CD14-positive monocyte (primary cell): Measurements from ENCODE around the gene ASPA. TPM values are rescaled to one million over a fixed set of nuclear protein-coding genes. Genes with fewer than 3 reads are reported as not detected.

Source experiments
- DNase-seq, 3 donors: peaks; one replicate each; pipeline ENCODE4 v3.0.0-alpha.2; 2011 to 2022
- H2AFZ ChIP-seq: 2 replicates; pipeline ENCODE4 v1.6.0; 2012; ENCODE audit warnings: mild to moderate bottlenecking, low read depth, low read length, inconsistent platforms; ENCODE audit not compliant: insufficient read depth, poor library complexity, severe bottlenecking
- H3K27ac ChIP-seq, 2 donors: 1 replicate in 1 of 2; 2 replicates in 1 of 2; pipeline ENCODE4 v1.5.1; 2012 to 2013; ENCODE audit warnings: low read length in 2 of 2, control low read depth in 1 of 2, inconsistent platforms in 1 of 2, low read depth in 1 of 2, mild to moderate bottlenecking in 1 of 2
- H3K27me3 ChIP-seq, 2 donors: one replicate each; pipeline versions ENCODE4 v1.6.0 to v1.6.1; 2011 to 2013; ENCODE audit warnings: low read length in 2 of 2; ENCODE audit not compliant: control insufficient read depth in 2 of 2, insufficient read depth in 2 of 2
- H3K36me3 ChIP-seq, 2 donors: replicated peaks in 1 of 2; 1 replicate in 1 of 2; 2 replicates in 1 of 2; pipeline versions ENCODE4 v1.5.1 to v1.6.1; 2012 to 2013; ENCODE audit warnings: low read length in 2 of 2, control low read depth in 1 of 2, inconsistent platforms in 1 of 2, mild to moderate bottlenecking in 1 of 2; ENCODE audit not compliant: insufficient read depth in 2 of 2, control insufficient read depth in 1 of 2
- H3K4me1 ChIP-seq, 2 donors: 1 replicate in 1 of 2; 2 replicates in 1 of 2; pipeline versions ENCODE4 v1.5.1 to v1.6.1; 2012 to 2013; ENCODE audit warnings: low read length in 2 of 2, control low read depth in 1 of 2, inconsistent platforms in 1 of 2, mild to moderate bottlenecking in 1 of 2, moderate library complexity in 1 of 2; ENCODE audit not compliant: insufficient read depth in 2 of 2, control insufficient read depth in 1 of 2
- H3K4me2 ChIP-seq: replicated peaks from 2 replicates; pipeline ENCODE3; 2012; ENCODE audit warnings: low read length, moderate library complexity, mild to moderate bottlenecking; ENCODE audit not compliant: poor library complexity, severe bottlenecking; ENCODE audit errors: extremely low read depth
- H3K4me3 ChIP-seq, 3 experiments: fragments of 200-600 bp in 1 of 3; sonication (generic) in 1 of 3; replicated peaks in 1 of 3; 1 replicate in 2 of 3; 2 replicates in 1 of 3; pipeline ENCODE4 v1.5.1; 2011 to 2013; ENCODE audit warnings: low read length in 3 of 3, mild to moderate bottlenecking in 3 of 3, control low read depth in 2 of 3, low read depth in 2 of 3, inconsistent platforms in 1 of 3, moderate library complexity in 1 of 3
- H3K79me2 ChIP-seq: 2 replicates; pipeline ENCODE4 v1.6.0; 2012; ENCODE audit warnings: mild to moderate bottlenecking, control low read depth, inconsistent platforms, low read length, moderate library complexity; ENCODE audit not compliant: insufficient read depth
- H3K9ac ChIP-seq: 2 replicates; pipeline ENCODE4 v1.6.0; 2017; ENCODE audit warnings: low read length, mild to moderate bottlenecking; ENCODE audit not compliant: insufficient read depth, poor library complexity, severe bottlenecking
- H3K9me3 ChIP-seq, 2 donors: replicated peaks in 1 of 2; 1 replicate in 1 of 2; 2 replicates in 1 of 2; pipeline versions ENCODE4 v1.5.1 to v1.6.1; 2012 to 2013; ENCODE audit warnings: low read length in 2 of 2, control low read depth in 1 of 2; ENCODE audit not compliant: control insufficient read depth in 1 of 2, insufficient read depth in 1 of 2
- H4K20me1 ChIP-seq: 2 replicates; pipeline ENCODE4 v1.6.0; 2012; ENCODE audit warnings: mild to moderate bottlenecking, low read length, control low read depth, moderate library complexity; ENCODE audit not compliant: insufficient read depth
- H3K27ac Mint-ChIP-seq, 7 donors: one replicate each; pipeline ENCODE4 v1.8.0; 2020; ENCODE audit warnings: mild to moderate bottlenecking in 7 of 7, mixed read lengths in 7 of 7, moderate library complexity in 6 of 7, inconsistent platforms in 2 of 7
- H3K27me3 Mint-ChIP-seq, 3 donors: one replicate each; pipeline ENCODE4 v1.8.0; 2021 to 2022; ENCODE audit warnings: low read depth in 3 of 3, mild to moderate bottlenecking in 3 of 3, mixed read lengths in 3 of 3, moderate library complexity in 3 of 3, inconsistent platforms in 1 of 3
- H3K36me3 Mint-ChIP-seq, 2 donors: one replicate each; pipeline ENCODE4 v1.8.0; 2020; ENCODE audit warnings: mixed read lengths in 2 of 2, inconsistent platforms in 1 of 2, mild to moderate bottlenecking in 1 of 2
- H3K4me1 Mint-ChIP-seq: one replicate; pipeline ENCODE4 v1.8.0; 2020; ENCODE audit warnings: mild to moderate bottlenecking, mixed read lengths
- H3K4me3 Mint-ChIP-seq, 2 donors: one replicate each; pipeline ENCODE4 v1.8.0; 2020; ENCODE audit warnings: mild to moderate bottlenecking in 2 of 2, mixed read lengths in 2 of 2, moderate library complexity in 1 of 2
- H3K9me3 Mint-ChIP-seq, 7 donors: one replicate each; pipeline ENCODE4 v1.8.0; 2020 to 2022; ENCODE audit warnings: mixed read lengths in 7 of 7, mild to moderate bottlenecking in 6 of 7, moderate library complexity in 6 of 7, inconsistent platforms in 2 of 7
- WGBS: methylation state at CpG from one replicate; pipeline ENCODE4 v1.1.5; 2013; ENCODE audit warnings: missing lambda C conversion rate; ENCODE audit not compliant: insufficient coverage; 5-methylcytosine and 5-hydroxymethylcytosine counted together
- intact Hi-C, 2 donors: fragments of 100-400 bp; cut with micrococcal nuclease; formaldehyde crosslinking; loops; one replicate each; pipeline versions ENCODE4 v1.15.0 to v1.15.1; 2023
- polyA plus RNA-seq, 3 donors: library from polyadenylated mRNA; depleted of rRNA in 1 of 3; unstranded in 2 of 3; stranded (reverse) in 1 of 3; fragments of 300-500 nt in 2 of 3; fragments of >200 nt in 1 of 3; fragmentation: Illumina TruSeq in 2 of 3; gene quantifications; 1 replicate in 2 of 3; 2 replicates in 1 of 3; pipeline ENCODE4 v1.2.3, GENCODE V29; 2012 to 2021
- TF ChIP-seq, protein P1 (sequence below): fragments of 200-600 bp; IDR thresholded peaks from one replicate; pipeline ENCODE4 v1.8.0; 2022; ENCODE audit warnings: antibody characterized with exemption, mild to moderate bottlenecking

The ASPA gene
- polyA plus RNA-seq, 3 donors = not detected

DNA sequence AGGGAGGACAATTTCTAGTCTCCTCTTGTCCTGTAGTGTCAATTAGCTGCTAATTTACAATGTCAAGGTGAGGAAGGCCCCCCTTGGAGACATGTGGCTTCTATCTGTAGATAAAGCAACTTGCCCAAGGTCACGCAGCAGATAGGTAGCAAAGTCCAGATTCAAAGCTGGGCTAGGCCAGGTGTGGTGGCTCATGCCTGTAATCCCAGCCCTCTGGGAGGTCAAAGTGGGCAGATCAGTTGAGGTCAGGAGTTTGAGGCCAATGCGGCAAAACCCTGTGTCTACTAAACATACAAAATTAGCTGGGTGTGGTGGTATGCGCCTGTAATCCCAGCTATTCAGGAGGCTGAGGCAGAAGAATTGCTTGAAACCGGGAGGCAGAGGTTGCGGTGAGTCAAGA lies 70.7 kb downstream of the ASPA start:
- Mint-ChIP-seq H3K9me3 (peaks cover 0 to 8% (median 0%) of the 10 kb centered on the region in 7 donors), H3K27ac (no peak overlapping the region), H3K36me3 (no peaks in the 10 kb centered on the region)

DNA sequence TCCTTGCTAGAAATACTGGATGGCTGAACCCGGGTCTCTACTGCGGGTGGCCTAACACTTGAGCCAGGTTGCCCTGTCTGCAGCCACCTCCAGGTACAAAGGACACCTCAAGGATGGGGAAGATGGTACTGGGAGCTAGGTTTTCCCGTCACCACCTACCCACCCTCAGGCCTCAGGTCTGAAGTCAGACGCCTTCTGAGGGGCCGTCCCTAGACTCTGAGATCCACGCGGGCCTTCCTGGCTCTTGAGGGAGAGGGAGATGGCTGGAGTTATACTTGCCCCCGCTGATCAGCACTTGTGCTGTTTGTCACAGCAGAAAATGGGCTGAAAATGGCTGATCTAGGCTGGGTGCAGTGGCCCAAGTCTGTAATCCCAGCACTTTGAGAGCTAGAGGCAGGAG lies 71.2 kb downstream of the ASPA start:
- TF ChIP-seq, protein P1, sequence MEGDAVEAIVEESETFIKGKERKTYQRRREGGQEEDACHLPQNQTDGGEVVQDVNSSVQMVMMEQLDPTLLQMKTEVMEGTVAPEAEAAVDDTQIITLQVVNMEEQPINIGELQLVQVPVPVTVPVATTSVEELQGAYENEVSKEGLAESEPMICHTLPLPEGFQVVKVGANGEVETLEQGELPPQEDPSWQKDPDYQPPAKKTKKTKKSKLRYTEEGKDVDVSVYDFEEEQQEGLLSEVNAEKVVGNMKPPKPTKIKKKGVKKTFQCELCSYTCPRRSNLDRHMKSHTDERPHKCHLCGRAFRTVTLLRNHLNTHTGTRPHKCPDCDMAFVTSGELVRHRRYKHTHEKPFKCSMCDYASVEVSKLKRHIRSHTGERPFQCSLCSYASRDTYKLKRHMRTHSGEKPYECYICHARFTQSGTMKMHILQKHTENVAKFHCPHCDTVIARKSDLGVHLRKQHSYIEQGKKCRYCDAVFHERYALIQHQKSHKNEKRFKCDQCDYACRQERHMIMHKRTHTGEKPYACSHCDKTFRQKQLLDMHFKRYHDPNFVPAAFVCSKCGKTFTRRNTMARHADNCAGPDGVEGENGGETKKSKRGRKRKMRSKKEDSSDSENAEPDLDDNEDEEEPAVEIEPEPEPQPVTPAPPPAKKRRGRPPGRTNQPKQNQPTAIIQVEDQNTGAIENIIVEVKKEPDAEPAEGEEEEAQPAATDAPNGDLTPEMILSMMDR = no peak
- 100% methylated on average over 1 of the region's 8 CpGs for WGBS

More for the DNA sequence above, 70.7 kb downstream of the ASPA start:
- 93% methylated on average over 4 of the region's 5 CpGs for WGBS
- intact Hi-C loops = no loop called here
- Histone ChIP-seq H3K36me3 (no peaks in the 10 kb centered on the region), H3K4me3 (no peak overlapping the region), H3K4me2 (no peak overlapping the region), H3K4me1 (no peaks in the 10 kb centered on the region), H4K20me1 (no peaks in the 10 kb centered on the region), H3K27ac (no peak overlapping the region), H3K27me3 (no peaks in the 10 kb centered on the region), H2AFZ (no peak overlapping the region), H3K9ac (no peak overlapping the region), H3K79me2 (no peaks in the 10 kb centered on the region), H3K9me3 (no peaks in the 10 kb centered on the region)
- Mint-ChIP-seq H3K4me1 (no peaks in the 10 kb centered on the region), H3K4me3 (no peak overlapping the region), H3K27me3 (peaks cover 6 to 9% (median 8%) of the 10 kb centered on the region in 3 donors)
- no peak for DNase-seq
- TF ChIP-seq, protein P1 = no peak

More for the DNA sequence above, 71.2 kb downstream of the ASPA start:
- H3K4me2 ChIP-seq = no peak overlapping the region
- H3K27me3 ChIP-seq = no peaks in the 10 kb centered on the region
- Mint-ChIP-seq H3K27ac (no peak overlapping the region), H3K4me1 (no peaks in the 10 kb centered on the region), H3K4me3 (no peak overlapping the region), H3K9me3 (peaks cover 0 to 8% (median 0%) of the 10 kb centered on the region in 7 donors), H3K36me3 (no peaks in the 10 kb centered on the region), H3K27me3 (peaks cover 6 to 9% (median 8%) of the 10 kb centered on the region in 3 donors)
- intact Hi-C loops = no loop called here
- H3K79me2 ChIP-seq = no peaks in the 10 kb centered on the region
- H3K9ac ChIP-seq = no peak overlapping the region
- no peaks in the 10 kb centered on the region for H3K9me3 ChIP-seq
- no peak overlapping the region for H3K27ac ChIP-seq
- no peaks in the 10 kb centered on the region for H4K20me1 ChIP-seq
- no peaks in the 10 kb centered on the region for H3K36me3 ChIP-seq
- DNase-seq = no peak
- H3K4me1 ChIP-seq = no peaks in the 10 kb centered on the region
- no peak overlapping the region for H2AFZ ChIP-seq
- H3K4me3 ChIP-seq = no peak overlapping the region
